GM19025 (cell line): Measurements from ENCODE around the gene SYNM.

Experiments used
- ATAC-seq: cut with Tn5 transposase; IDR thresholded peaks from one replicate; pipeline ENCODE4 v1.9.1; 2021; ENCODE audit warnings: mild to moderate bottlenecking, low read depth, moderate library complexity; ENCODE audit not compliant: unreplicated experiment

SYNM gene

DNA sequence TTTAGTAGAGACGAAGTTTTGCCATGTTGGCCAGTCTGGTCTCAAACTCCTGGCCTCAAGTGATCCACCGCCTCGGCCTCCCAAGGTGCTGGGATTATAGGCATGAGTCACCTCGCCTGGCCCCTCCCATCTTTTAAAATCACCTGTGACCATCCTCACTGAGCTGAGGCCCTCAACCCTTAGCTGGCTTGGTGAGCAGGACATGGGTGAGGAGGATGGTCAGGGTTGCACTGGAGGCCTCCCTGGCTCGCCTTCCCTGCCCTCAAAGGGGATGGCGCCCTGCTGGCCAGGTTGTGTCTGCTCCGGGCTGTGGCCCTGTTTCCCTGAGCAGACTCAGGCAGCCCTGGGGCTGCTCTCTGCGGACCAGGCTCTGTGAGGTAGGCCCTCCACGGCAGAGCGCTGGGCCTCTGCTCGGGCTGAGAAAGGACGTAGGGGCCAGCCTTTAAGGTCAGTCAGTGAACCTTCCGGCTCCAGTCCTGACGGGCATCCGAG lies 33.7 kb downstream of the SYNM start:
- no peak for ATAC-seq

DNA sequence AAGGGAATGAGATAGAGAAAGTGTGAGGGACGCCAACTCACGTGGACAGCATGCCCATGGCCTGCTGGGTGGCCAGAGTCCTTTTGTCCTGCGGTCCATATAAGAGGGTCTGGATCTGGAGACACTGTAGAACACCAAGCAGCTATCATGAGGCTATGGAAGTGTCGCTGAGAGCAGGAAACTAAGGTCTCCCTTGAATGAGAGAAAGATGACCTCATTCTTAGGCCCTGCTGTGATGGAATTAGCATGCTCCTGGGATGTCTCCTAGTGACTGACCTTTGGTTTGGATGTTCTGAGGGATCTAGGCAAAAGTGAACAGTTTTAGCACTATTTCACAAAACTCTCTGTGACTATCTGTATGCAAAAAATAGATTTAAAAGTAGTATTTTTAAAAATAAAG lies 34.4 kb downstream of the SYNM start:
- no peak for ATAC-seq

DNA sequence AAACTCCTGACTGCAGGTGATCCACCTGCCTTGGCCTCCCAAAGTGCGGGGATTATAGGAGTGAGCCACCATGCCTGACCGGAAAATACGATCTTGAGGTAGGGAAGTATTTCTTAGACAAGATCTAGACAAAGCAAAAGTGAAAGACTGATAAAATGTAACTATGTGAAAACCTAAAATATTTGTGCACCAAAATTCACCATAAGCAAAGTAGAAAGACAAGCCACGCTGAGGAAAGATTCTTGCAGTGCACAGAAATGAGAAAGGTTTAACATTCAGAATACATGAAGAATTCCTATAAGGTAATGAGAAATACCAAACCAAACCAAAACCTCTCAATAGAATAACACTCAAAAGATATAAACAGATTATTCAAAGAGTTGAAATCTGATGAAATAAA lies 35.7 kb downstream of the SYNM start:
- ATAC-seq, result no peak

DNA sequence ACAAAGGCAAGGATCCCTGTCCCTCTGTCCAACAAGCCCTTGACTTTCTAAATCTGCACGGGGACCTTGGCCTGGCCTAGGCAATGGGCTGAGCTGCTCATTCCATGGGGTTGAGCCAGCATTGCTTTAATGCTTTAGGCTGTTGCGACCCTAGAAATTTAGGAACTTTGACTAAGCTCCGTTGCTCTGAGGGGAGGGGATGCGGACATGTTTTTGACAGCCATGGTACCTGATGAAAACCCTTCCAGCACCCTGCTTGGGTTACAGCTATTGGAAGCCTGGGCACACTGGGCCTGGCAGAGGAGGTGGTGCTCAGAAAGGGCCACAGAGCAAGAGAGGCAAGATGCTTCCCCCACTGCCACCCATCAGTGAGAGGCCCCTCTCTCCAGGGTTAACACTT lies 37.1 kb downstream of the SYNM start:
- ATAC-seq, result no peak

DNA sequence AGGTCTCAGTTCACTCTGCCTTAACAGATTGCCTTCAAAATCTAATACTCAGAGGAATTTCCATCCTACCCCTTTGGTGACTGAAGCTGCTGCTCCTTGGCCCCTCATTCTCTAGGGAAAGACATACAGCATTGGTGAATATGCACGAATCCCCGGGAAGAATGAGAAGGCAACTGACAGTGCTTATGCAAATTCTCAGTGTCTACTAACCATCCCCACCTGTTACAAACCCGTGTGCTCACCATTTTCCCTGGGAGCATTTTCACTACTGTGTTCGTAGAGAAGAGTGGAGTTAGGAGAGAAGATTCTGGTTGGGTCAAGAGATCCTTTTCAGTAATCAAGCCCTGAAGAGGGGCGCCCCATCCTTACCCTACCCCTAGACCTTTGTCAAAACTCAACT lies 37.7 kb downstream of the SYNM start:
- ATAC-seq, result no peak

DNA sequence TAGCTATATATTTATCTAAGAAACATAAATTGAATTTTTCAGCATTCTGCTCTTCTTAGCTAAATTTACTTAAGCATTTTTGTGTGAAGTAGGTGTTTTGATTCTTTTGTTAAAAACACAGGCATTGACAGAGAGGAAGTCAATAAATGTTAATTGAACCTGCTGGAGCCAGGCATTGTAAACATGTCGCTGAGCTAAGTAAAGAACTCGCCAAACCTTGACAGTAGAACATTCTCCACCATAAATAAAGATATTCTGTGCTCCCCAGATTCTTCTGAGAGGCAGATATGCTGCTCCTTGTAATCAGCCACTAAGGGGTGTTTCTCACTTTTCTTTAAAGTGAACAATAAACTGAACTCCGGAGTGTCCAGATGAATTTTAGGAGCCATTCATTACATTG lies 38.4 kb downstream of the SYNM start:
- ATAC-seq, result no peak

DNA sequence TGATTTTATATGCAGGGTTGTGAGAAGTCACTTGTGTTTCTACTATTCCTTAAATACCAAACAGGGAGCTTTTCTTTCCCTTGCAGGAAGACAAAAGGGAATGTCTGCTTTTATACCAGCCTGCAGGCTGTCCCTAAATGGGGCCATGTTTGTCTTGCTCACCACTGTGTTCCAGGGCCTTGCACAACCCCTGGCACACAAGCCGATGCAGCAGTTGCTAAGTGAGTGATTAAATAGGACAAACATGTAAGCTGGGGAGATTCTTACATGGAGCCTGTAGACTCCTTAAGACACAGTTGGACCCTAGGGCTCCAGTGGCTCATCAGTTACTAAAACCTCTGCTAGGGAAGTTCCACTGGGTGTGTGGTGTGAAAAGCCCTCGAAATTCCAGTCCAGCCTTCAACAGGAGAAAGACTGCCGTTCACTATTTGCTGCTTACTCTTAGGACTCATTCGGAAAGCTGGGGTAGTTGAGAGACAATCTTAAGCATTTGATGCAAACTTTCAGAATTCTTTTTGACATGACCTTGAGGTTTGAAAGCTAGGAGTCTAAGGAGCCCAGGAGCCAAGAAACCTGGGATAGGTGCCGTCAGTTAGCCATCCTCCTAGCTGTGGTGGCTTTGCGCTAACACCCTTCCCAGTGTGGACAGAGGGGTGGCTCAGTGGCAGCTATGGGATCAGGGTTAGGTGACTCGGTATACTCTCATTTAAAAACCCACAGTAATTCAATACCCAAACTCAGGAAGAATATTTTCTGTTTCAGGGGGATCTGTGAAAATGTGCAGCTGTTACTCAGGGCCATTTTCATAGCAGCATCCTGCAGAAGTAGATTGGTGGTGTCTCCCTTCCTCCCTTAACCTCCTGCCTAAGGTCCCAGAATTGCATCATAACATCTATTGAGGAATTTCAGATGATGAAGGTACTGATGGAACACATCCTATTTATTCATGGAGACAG lies 39.1 kb downstream of the SYNM start:
- ATAC-seq, result no peak

DNA sequence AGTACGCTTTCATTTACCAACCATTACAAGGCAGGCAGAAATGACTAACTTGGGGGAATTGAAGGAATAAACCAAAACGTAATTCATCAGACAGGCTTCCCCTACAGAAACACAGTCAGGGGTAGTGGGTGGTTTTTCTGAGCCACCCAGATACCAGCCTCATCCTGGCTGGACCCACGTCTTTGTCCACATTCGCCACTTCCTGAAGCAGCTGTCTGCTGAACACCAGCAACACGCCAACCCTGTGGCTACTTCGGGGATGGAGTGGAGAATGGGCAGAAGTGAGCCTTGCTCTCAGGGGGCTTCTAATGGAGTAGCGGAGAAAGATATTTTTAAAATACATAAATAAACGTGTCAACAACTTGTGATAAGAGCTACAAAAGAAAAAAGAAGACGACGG lies 40.1 kb downstream of the SYNM start:
- no peak for ATAC-seq

DNA sequence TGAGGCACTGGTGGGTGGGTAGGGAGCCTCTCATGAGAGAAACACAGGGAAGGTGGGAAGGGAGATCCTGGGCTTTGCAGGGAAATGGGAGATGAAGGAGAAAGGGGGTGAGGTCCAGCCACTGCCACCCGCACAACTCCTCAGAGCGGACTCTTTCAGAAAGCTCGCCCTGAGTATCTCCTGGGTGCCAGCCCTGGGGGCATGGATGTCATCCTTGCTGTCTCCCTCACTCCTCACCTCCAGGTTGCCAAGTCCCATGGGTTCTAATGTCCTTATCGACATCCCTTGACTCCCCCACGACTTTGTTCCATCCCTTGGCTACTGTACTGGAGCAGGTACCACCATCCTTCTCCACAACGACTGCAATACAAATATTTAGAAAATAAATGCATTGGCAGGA lies 40.9 kb downstream of the SYNM start:
- ATAC-seq, result no peak

DNA sequence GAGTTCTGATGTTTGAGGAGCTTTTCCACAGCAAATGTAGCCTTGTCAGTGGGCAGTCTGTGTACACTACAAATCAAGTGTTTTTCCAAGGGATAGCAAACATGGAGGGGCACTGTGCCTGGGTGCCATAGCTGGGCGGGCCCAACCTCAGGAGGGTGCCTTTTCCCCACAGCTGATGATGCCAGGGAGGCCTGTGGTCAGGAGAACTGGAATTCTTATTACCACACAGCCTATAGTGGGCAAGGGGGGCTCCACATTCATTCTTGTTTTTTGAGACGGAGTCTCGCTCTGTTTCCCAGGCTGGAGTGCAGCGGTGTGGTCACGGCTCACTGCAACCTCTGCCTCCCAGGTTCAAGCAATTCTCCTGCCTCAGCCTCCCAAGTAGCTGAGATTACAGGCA lies 41.8 kb downstream of the SYNM start:
- ATAC-seq, result no peak

DNA sequence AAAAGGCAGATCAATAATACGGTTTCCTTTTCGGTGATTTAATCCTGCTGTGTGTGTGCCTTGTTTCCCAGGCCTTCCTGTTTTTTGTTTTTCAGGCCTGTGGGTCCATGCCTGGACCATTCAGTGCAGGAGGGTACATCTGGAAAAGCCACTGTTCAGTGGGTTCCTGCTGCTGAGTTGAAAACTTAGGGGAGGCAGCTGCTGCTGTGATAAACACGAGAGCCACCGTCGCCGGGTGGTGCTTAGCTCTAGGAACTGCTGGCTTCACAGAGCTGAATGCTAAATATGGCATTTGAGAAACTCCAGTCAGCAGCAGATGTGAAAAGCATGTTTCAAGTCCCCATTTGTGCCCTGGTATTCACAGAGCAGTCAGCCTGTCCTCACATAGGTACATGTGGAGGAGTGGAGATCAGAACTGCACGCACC lies 44.0 kb downstream of the SYNM start:
- no peak for ATAC-seq

DNA sequence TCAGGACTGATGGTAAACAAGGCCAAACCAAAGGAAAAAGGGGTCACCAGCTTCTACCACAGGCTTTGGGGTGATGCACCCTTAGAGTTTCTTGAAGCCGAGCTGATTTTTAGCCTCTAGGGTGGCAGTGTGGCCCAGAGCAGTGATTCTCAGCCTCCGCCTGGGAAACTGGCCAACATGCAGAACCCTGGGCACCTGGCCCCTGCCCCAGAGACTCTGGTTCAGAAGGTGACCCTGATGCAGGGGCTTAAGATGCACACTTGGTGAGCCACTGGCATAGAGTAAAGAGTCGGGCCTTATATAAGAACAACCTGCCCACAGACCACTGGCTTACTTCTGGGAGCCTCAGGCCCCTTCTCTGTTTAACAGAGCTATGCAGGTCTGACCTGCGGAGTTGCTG lies 44.5 kb downstream of the SYNM start:
- ATAC-seq, result no peak

DNA sequence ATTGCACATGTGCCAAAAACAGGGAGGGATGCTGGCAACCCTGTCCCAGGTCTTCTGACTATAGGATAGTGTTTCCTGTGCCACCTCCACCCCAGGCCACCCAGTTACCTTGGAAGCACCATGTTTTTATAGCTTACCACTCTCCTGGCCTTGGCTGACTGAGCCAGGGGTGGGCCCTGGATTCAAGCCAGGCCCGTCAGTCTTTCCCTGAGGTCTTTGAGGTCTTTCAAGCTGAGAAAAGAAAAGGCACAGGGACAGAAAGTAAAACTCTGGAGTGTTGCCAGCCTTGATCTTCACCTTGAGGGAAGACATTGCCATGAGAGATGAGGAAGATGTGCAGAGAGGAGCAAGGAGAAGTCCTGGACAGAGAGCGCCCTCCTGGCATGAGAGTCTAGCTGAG lies 46.3 kb downstream of the SYNM start:
- ATAC-seq, result no peak

DNA sequence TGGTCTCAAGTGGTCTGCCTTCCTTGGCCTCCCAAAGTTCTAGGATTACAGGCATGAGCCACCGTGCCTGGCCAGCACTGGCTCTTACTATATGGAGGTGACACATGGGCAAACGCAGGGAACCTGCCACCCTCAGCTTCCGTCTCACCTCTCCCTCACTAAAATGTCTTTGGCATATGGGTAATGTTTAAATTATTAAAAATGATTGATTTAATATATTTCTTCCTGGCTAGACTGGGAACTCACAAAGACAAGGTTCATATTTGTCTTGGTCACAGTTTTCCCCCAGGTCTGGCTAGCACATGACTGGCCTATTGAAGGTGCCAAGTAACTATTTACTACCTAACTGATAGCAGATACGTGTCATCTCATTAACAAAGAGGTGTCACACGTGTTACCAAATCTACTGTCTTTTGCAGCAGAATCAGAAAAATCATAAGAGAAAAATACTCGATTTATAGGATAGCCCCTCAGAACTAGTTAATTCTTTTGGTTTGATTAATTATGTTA lies 48.2 kb downstream of the SYNM start:
- ATAC-seq, result no peak

DNA sequence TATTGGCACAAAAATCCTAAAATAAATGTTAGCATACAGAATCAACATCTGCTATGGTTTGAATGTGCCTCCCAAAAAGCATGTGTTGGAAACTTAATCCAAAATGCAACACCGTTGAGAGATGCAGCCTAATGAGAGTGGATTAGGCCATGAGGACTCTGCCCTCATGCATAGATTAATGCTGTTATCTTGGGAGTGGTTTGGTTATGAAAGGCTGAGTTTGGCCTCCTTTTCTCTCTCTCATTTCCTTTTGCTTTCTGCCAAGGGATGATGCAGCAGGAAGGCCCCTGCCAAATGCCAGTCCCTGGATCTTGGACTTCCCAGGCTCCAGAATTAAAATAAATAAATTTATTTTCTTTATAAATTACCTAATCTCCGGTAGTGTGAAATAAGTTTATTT lies 49.4 kb downstream of the SYNM start:
- ATAC-seq, result no peak

DNA sequence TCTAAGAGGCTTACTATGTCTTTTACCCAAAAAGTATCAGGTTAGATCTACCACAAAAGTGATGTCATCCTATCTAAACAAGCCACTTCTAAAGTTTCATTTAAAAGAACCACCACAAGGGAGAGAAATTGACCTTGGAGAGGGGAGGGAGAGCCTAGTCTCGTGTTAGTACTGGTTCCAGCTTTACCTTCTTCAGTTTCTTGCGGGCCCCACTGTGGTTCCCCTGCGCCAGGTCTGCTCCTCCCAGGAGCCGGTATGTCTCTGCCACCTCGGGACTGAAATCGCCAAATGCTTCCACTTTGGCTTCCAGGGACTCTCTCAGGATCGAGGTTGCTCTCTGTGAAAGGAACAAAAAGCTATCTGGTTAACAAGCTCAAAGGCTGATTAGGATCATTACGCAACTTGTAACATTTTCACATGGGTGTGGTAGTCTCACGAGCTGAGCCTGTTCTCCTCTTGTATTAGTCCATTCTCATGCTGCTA lies 51.1 kb downstream of the SYNM start:
- ATAC-seq, result no peak

DNA sequence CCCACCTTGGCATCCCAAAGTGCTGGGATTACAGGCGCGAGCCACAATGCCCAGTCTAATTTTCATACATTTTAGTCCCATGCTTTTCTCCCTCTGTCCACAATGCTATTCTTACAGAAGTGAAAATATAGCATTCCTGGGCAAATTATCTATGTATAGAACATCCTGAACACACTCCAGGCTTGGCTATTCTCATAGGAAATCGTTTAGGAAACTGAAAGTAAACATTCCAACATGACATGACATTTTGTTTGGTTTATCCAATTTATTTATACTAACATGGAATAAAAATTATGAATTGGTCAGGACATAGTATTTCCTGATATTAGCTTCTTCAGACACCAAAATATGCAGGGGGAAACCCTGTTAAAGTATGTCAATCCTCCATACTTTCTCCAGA lies 52.6 kb downstream of the SYNM start:
- ATAC-seq, result no peak

DNA sequence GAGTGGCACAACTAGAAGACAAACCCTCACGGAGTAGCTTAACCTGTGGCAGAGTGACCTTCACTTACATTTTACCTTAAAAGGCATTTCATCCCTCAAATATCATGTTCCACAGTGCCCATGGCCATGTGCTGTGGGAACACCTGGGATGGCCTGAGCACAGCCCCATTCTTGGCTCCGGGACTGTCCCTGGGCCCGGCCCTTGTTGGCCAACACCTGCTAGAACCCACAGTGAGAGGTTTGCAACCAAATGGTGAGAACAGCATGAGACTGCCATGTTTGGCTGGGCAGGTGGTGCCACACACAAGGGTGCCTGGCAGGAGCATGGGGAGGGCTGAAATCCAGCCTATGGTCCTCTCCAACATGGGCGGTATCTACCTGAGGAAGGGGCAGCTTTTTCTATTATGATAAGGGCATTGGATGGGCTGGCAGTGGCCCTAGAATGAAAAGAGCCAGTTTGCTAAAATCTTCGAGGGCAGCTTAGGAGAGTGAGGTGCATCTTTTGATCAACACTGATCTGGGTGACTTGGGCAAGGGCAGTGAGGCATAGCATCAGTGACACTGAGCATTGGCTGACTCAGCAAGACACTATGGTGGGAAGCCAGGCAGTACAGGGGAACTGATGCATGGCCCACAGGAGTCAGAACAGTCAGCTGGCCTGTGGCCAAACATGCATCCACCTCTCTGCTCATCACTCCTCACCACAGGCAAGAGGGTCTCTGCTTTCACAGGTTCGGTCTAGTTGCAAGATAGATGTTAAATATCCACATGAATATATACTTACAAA lies 53.9 kb downstream of the SYNM start:
- ATAC-seq, result no peak

DNA sequence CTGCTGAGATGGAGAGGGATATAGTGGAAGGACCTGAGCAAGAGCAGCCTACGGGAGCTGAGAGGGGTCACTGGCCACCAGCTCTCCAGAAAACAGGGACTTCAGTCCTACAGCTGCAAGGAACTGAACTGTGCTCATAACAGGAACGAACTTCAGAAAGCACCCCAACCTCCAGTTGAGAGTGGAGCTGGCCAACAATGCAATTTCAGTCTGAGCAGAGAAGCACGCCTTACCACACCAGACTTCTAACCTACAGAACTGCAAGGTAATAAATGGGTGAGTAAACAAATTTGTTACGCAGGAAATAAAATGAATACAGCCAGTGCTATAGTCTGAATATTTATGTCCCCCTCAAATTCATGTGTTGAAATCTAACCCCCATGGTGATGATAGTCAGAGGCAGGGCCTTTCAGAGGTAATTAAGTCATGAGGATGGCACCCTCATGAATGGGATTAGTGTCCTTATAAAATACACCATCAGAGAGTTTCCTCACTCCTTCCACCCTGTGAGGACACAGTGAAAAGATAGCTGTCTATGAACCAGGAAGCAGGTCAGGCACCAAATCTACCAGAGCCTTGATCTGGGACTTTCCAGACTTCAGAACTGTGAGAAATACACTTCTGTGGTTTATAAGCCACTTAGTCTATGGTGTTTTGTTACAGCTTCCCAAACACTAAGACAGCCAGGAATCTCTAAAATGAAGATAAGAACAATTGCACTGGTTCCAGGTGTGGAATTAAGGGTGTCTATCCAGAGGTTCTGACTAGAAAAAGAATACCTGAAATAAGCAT lies 58.6 kb downstream of the SYNM start:
- ATAC-seq, result no peak

DNA sequence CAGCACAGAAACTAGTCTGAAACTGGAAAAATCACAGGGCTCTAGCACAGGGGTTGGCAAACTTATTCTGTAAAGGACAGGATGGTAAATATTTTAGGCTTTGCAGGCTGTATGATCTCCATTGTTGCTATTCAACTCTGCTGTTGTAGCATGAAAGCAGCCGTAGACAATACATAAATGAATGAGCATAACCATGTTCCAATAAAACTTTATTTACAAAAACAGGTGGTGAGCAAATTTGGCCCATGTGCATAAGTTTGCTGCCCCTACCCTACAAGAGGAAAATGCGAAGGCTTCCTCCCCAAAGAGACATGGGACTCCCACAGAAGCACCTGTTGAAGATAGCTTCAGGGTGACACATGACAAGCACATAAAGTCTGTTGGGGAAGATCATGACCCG lies 59.2 kb downstream of the SYNM start:
- no peak for ATAC-seq
